A673 (cell line): ENCODE measurements around the gene GBA3. TPM values are rescaled to one million over a fixed set of nuclear protein-coding genes. Genes with fewer than 3 reads are reported as not detected.

Experiments used
- BruUV-seq: library from RNA; stranded (reverse); fragments of 400-500 nt; replicated peaks from 2 replicates; lab custom pipeline; 2021; lab: Mats Ljungman, UMichigan
- CTCF ChIA-PET: fragments of 300-600 bp; sonication (Branson Sonifier 250); formaldehyde crosslinking; loops from one replicate; lab custom pipeline; 2022; ENCODE audit warnings: antibody characterized with exemption; lab: Charles Lee
- POLR2A ChIA-PET: fragments of 300-600 bp; sonication (Branson Sonifier 250); formaldehyde crosslinking; loops from one replicate; lab custom pipeline; 2022; ENCODE audit warnings: antibody characterized with exemption; ENCODE audit not compliant: low non-redundant PET; lab: Charles Lee
- DNase-seq: peaks from one replicate; pipeline ENCODE4 v3.0.0-alpha.2; 2015; ENCODE audit warnings: low spot score
- H3K27ac ChIP-seq: fragments of 200-600 bp; sonication (generic); 2 replicates; pipeline ENCODE4 v1.5.1; 2016; ENCODE audit warnings: mixed run types, low read depth, mild to moderate bottlenecking, mixed read lengths, antibody characterized with exemption, low read length; ENCODE audit not compliant: poor library complexity, severe bottlenecking
- H3K27me3 ChIP-seq: fragments of 200-600 bp; sonication (generic); replicated peaks from 2 replicates; pipeline ENCODE4 v1.6.1; 2017; ENCODE audit warnings: mixed run types, low read depth, mild to moderate bottlenecking, mixed read lengths, antibody characterized with exemption, low read length; ENCODE audit not compliant: insufficient read depth, poor library complexity
- H3K36me3 ChIP-seq: fragments of 200-600 bp; sonication (generic); 2 replicates; pipeline ENCODE4 v1.6.1; 2016; ENCODE audit warnings: mixed run types, mild to moderate bottlenecking, mixed read lengths, antibody characterized with exemption, low read length; ENCODE audit not compliant: insufficient read depth, poor library complexity, severe bottlenecking
- H3K4me1 ChIP-seq: fragments of 200-600 bp; sonication (generic); 2 replicates; pipeline ENCODE4 v1.6.1; 2017; ENCODE audit warnings: mixed run types, mild to moderate bottlenecking, mixed read lengths, antibody characterized with exemption, low read length; ENCODE audit not compliant: insufficient read depth, poor library complexity, severe bottlenecking
- H3K4me3 ChIP-seq: fragments of 200-600 bp; sonication (generic); 2 replicates; pipeline ENCODE4 v1.5.1; 2016; ENCODE audit warnings: low read depth, mixed run types, mild to moderate bottlenecking, mixed read lengths, low read length; ENCODE audit not compliant: poor library complexity, severe bottlenecking
- H3K9me3 ChIP-seq: fragments of 200-600 bp; sonication (generic); 2 replicates; pipeline ENCODE4 v1.6.1; 2016; ENCODE audit warnings: mixed run types, low read depth, mild to moderate bottlenecking, mixed read lengths, antibody characterized with exemption, low read length; ENCODE audit not compliant: poor library complexity, severe bottlenecking
- EZH2 ChIP-seq: fragments of 200-600 bp; sonication (generic); IDR thresholded peaks from 2 replicates; pipeline ENCODE4 v1.6.1; 2017; ENCODE audit warnings: borderline replicate concordance, low read depth, mild to moderate bottlenecking, mixed read lengths, antibody characterized with exemption, low read length; ENCODE audit not compliant: poor library complexity, severe bottlenecking
- intact Hi-C: fragments of 100-400 bp; cut with micrococcal nuclease; formaldehyde crosslinking; loops from one replicate; pipeline ENCODE4 v1.10.0; 2022; ENCODE audit not compliant: unreplicated experiment
- total RNA-seq: library from RNA; stranded (reverse); gene quantifications from 2 replicates; pipeline ENCODE4 v1.2.3, GENCODE V29; 2021
- TF ChIP-seq, protein P1 (sequence below): fragments of 300-800, 200-600 bp; sonication (generic); conservative IDR thresholded peaks from 2 replicates; pipeline ENCODE4 v1.5.1; 2017; ENCODE audit warnings: low read depth, mild to moderate bottlenecking, antibody characterized with exemption, low read length, moderate library complexity, mixed read lengths

GBA3 gene
- total RNA-seq, 1 experiment from 2014 or later = not detected

DNA sequence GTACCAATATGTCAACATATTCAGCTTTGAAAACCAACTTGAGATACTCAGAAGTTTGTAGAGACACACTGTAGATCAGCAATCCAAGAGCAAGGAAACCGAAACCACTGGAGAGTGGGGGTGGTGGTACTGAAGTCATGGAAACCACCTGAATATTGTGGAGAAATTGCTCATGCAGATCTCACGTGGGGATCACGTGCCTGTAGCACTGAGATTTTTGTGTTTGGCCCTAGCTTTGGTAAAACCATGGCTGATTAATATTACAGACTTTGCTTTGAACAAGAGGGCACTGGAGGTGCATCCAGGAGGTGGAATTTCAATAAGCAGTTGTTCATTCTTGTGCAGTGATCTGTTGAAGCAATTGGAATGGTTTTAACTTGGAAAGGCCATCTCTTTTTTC is 47.2 kb downstream of the GBA3 start:
- no TSS peak for BruUV-seq
- Histone ChIP-seq H3K27me3 (no peaks in the 10 kb centered on the region), H3K36me3 (no peaks in the 10 kb centered on the region), H3K4me3 (no peak overlapping the region), H3K27ac (no peak overlapping the region), H3K9me3 (no peaks in the 10 kb centered on the region), H3K4me1 (no peaks in the 10 kb centered on the region)
- intact Hi-C loops = no loop called here
- POLR2A ChIA-PET = no interaction called here
- TF ChIP-seq EZH2 = no peak
- TF ChIP-seq, protein P1, sequence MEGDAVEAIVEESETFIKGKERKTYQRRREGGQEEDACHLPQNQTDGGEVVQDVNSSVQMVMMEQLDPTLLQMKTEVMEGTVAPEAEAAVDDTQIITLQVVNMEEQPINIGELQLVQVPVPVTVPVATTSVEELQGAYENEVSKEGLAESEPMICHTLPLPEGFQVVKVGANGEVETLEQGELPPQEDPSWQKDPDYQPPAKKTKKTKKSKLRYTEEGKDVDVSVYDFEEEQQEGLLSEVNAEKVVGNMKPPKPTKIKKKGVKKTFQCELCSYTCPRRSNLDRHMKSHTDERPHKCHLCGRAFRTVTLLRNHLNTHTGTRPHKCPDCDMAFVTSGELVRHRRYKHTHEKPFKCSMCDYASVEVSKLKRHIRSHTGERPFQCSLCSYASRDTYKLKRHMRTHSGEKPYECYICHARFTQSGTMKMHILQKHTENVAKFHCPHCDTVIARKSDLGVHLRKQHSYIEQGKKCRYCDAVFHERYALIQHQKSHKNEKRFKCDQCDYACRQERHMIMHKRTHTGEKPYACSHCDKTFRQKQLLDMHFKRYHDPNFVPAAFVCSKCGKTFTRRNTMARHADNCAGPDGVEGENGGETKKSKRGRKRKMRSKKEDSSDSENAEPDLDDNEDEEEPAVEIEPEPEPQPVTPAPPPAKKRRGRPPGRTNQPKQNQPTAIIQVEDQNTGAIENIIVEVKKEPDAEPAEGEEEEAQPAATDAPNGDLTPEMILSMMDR = no peak
- DNase-seq = no peak
- CTCF ChIA-PET = no interaction called here

DNA sequence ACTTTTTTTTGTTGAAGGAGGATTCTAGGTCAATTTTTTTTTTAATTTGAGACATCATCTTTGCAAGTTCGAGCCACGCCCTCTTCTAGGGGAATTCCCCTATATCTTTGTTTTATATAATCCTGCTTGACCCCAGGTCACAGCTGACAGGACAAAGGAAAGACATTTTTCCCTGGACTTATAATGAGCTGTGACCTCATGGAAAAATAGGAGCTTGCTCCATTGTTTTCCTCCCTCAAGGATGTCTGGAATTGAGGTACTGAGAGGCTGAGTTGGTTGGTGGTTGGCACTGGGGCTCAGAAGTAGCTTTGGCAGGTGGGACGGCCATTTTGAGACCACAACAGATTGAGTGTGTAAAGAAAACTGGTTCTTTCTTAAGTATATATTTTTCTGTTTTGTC is 49.0 kb downstream of the GBA3 start:
- H3K4me1 ChIP-seq = no peaks in the 10 kb centered on the region
- no peak overlapping the region for H3K4me3 ChIP-seq
- POLR2A ChIA-PET = no interaction called here
- no peaks in the 10 kb centered on the region for H3K36me3 ChIP-seq
- CTCF ChIA-PET = no interaction called here
- H3K27ac ChIP-seq = no peak overlapping the region
- TF ChIP-seq EZH2 = no peak
- TF ChIP-seq, protein P1 = no peak
- H3K9me3 ChIP-seq = no peaks in the 10 kb centered on the region
- intact Hi-C loops = no loop called here
- no peak for DNase-seq
- H3K27me3 ChIP-seq = no peaks in the 10 kb centered on the region
- BruUV-seq = no TSS peak

DNA sequence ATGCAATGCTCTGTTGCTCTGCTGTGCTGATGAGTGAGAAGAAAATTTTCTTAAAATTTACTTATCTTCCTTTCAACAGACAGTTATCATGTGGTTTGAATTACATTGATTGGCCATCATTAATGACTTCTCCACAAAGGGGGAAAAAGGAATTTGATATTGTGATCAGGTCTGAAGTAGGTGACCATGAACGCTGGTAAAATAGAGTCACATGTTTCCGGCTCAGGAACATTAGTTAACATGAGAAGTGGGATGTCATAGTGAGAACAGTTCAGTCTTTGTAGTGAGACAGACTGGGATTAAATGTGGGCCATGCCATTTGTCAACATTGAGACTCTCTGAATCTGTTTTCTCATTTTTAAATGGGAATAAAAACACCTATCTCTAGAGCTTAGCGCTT is 50.6 kb downstream of the GBA3 start:
- TF ChIP-seq EZH2 = no peak
- TF ChIP-seq, protein P1 = no peak
- Histone ChIP-seq H3K4me3 (no peak overlapping the region), H3K9me3 (no peaks in the 10 kb centered on the region), H3K36me3 (no peaks in the 10 kb centered on the region), H3K27me3 (no peaks in the 10 kb centered on the region), H3K27ac (no peak overlapping the region), H3K4me1 (no peaks in the 10 kb centered on the region)
- POLR2A ChIA-PET = no interaction called here
- no TSS peak for BruUV-seq
- CTCF ChIA-PET = no interaction called here
- no peak for DNase-seq
- intact Hi-C loops = no loop called here
